K562 (cell line): ENCODE results near the gene ABHD16A. TPM values are rescaled to one million over a fixed set of nuclear protein-coding genes. Genes with fewer than 3 reads are reported as not detected.

ENCODE experiments used
- ATF1 ChIP-seq, 2 experiments: fragments of 450-650 bp in 1 of 2; IDR thresholded peaks; 2 replicates each; pipeline ENCODE4 v1.6.1; 2016; ENCODE audit warnings: missing compliant biosample characterization in 1 of 2, missing genetic modification characterization in 1 of 2
- CXXC5 ChIP-seq: fragments of 250-450 bp; sonication (Bioruptor Pico); IDR thresholded peaks from 2 replicates; pipeline ENCODE4 v1.8.0; 2022; ENCODE audit warnings: inconsistent platforms, mild to moderate bottlenecking, moderate library complexity
- DEAF1 ChIP-seq: fragments of 450-650 bp; formaldehyde crosslinking; IDR thresholded peaks from 2 replicates; pipeline ENCODE4 v1.4.0; 2020; ENCODE audit warnings: mild to moderate bottlenecking, moderate library complexity
- DNMT1 ChIP-seq: fragments of 450-650 bp; IDR thresholded peaks from 2 replicates; pipeline ENCODE4 v1.6.1; 2016; ENCODE audit warnings: antibody characterized with exemption, mild to moderate bottlenecking
- FOSL1 ChIP-seq: fragments of 200-800 bp; sonication (Bioruptor generic); conservative IDR thresholded peaks from 2 replicates; pipeline ENCODE4 v1.6.1; 2016; ENCODE audit warnings: missing genetic modification characterization, missing compliant biosample characterization
- HBP1 ChIP-seq: fragments of 450-650 bp; formaldehyde crosslinking; IDR thresholded peaks from 2 replicates; pipeline ENCODE4 v1.4.0; 2022; ENCODE audit warnings: missing genetic modification characterization
- MTF1 ChIP-seq: fragments of 250-450 bp; sonication (Bioruptor Pico); IDR thresholded peaks from 2 replicates; pipeline ENCODE4 v1.9.0; 2021; ENCODE audit warnings: moderate library complexity, mild to moderate bottlenecking, inconsistent platforms, borderline replicate concordance
- NR2F6 ChIP-seq: fragments of 450-650 bp; formaldehyde crosslinking; IDR thresholded peaks from 2 replicates; pipeline ENCODE4 v1.4.0; 2020; ENCODE audit warnings: mild to moderate bottlenecking
- PCBP2 ChIP-seq: fragments of 200-400 bp; formaldehyde crosslinking; IDR thresholded peaks from 2 replicates; pipeline ENCODE4 v1.6.1; 2018; ENCODE audit warnings: low read length, low read depth, mild to moderate bottlenecking, moderate library complexity; ENCODE audit not compliant: poor library complexity, severe bottlenecking
- SIN3A ChIP-seq, 2 experiments: fragments of 150-350 bp in 1 of 2; IDR thresholded peaks; 2 replicates each; pipeline ENCODE4 v1.6.1; 2011 to 2016; ENCODE audit warnings: borderline replicate concordance in 2 of 2, low read depth in 2 of 2, low read length in 2 of 2, mild to moderate bottlenecking in 2 of 2, moderate library complexity in 2 of 2; ENCODE audit not compliant: control insufficient read depth in 1 of 2
- SMAD4 ChIP-seq: fragments of 250-450 bp; sonication (Bioruptor Pico); conservative IDR thresholded peaks from 2 replicates; pipeline ENCODE4 v1.8.0; 2021; ENCODE audit warnings: inconsistent platforms, mild to moderate bottlenecking, moderate library complexity
- TAF15 ChIP-seq: fragments of 200-400 bp; formaldehyde crosslinking; IDR thresholded peaks from 2 replicates; pipeline ENCODE4 v1.6.1; 2017; ENCODE audit warnings: mild to moderate bottlenecking, low read depth, low read length, moderate library complexity
- TCF15 ChIP-seq: fragments of 250-450 bp; sonication (Bioruptor Pico); IDR thresholded peaks from 2 replicates; pipeline ENCODE4 v1.8.0; 2022; ENCODE audit warnings: moderate library complexity, mild to moderate bottlenecking, inconsistent platforms
- TEAD1 ChIP-seq, 2 experiments: fragments of 450-650 bp in 1 of 2; sonication (generic) in 1 of 2; formaldehyde crosslinking; IDR thresholded peaks; 2 replicates each; pipeline versions ENCODE4 v1.4.0 to v1.8.0; 2020 to 2022; ENCODE audit warnings: mild to moderate bottlenecking in 2 of 2, missing genetic modification reagents in 1 of 2
- THAP7 ChIP-seq: fragments of 250-450 bp; sonication (Bioruptor Pico); IDR thresholded peaks from 2 replicates; pipeline ENCODE4 v1.5.0; 2021
- TOE1 ChIP-seq, 2 experiments: fragments of 450-650 bp in 1 of 2; sonication (generic) in 1 of 2; formaldehyde crosslinking in 1 of 2; IDR thresholded peaks; 2 replicates each; pipeline versions ENCODE4 v1.7.1 to v1.8.0; 2016 to 2022; ENCODE audit warnings: borderline replicate concordance in 2 of 2, mild to moderate bottlenecking in 2 of 2, antibody characterized with exemption in 1 of 2, inconsistent platforms in 1 of 2, low read depth in 1 of 2, missing genetic modification reagents in 1 of 2, moderate library complexity in 1 of 2
- TRIM25 ChIP-seq: fragments of 450-650 bp; IDR thresholded peaks from 2 replicates; pipeline ENCODE4 v1.7.0; 2016; ENCODE audit warnings: borderline replicate concordance
- TRIM28 ChIP-seq: fragments of 450-650 bp; IDR thresholded peaks from 2 replicates; pipeline ENCODE4 v1.6.1; 2017
- ZNF212 ChIP-seq: fragments of 450-650 bp; formaldehyde crosslinking; IDR thresholded peaks from 2 replicates; pipeline ENCODE4 v1.4.0; 2020; ENCODE audit warnings: mild to moderate bottlenecking
- ZNF282 ChIP-seq: sonication (generic); formaldehyde crosslinking; IDR thresholded peaks from 2 replicates; pipeline ENCODE4 v1.8.1; 2023; ENCODE audit warnings: missing genetic modification reagents
- ZNF778 ChIP-seq: fragments of 450-650 bp; formaldehyde crosslinking; IDR thresholded peaks from 2 replicates; pipeline ENCODE4 v1.4.0; 2020; ENCODE audit warnings: mild to moderate bottlenecking, moderate library complexity
- polyA plus RNA-seq, 8 experiments: library from polyadenylated mRNA; depleted of rRNA in 4 of 8; stranded (reverse) in 5 of 8; unstranded in 3 of 8; fragments of >200 nt; fragmentation: Nextera tagmentation in 2 of 8; fragmentation: Illumina TruSeq in 1 of 8; extraction: Ambion mirVana in 2 of 8; extraction: Trizol in 1 of 8; gene quantifications; 2 replicates each; pipeline versions ENCODE4 v1.2.1 to v1.2.3, GENCODE V29; 2011 to 2014; ENCODE audit warnings: inconsistent platforms in 1 of 8, missing spikeins in 1 of 8
- total RNA-seq, 7 experiments: library from RNA; depleted of rRNA in 6 of 7; stranded (reverse); fragments of >200 nt in 6 of 7; fragmentation: Illumina TruSeq in 2 of 7; extraction: Trizol in 2 of 7; gene quantifications; 2 replicates each; pipeline versions ENCODE4 v1.2.1 to v1.2.3, GENCODE V29; 2011 to 2021; ENCODE audit warnings: low replicate concordance in 1 of 7

The ABHD16A gene
- total and polyA plus RNA-seq, 9 of the 15 experiments (the other 6 are each of a cell fraction or from before 2014, with no cell fraction given), result 25.8 to 120 (median 81.6) TPM

GRCh38 chr6:31651602-31652191 lies 51.4 kb downstream of the ABHD16A start (continued):
- TF ChIP-seq TOE1 (IDR thresholded peaks at IDR 0.05; ENCODE audit: borderline replicate concordance) (no peak), TOE1 (CRISPR knock-in tag; IDR thresholded peaks at IDR 0.05; ENCODE audit: borderline replicate concordance, low read depth) (peak; percentile 81; the same call in 1 of the 2 replicates), DNMT1 (peak; percentile 42; the same call in 1 of the 2 replicates), TCF15 (CRISPR knock-in tag) (0 out of 2 replicates have a peak, but pooled peaks have one; percentile 20), MTF1 (CRISPR knock-in tag) (no peak), SMAD4 (CRISPR knock-in tag) (no peak), HBP1 (CRISPR knock-in tag) (no peak; the same call in 1 of the 2 replicates), ZNF212 (CRISPR knock-in tag) (no peak), FOSL1 (no peak), ZNF778 (CRISPR knock-in tag) (no peak), ATF1 (CRISPR knock-in tag; IDR thresholded peaks at IDR 0.05) (no peak), ATF1 (tag; IDR thresholded peaks at IDR 0.05) (no peak), SIN3A (IDR thresholded peaks at IDR 0.05; ENCODE audit: borderline replicate concordance in 2 of 2, control insufficient read depth in 1 of 2, low read depth in 2 of 2, low read length in 2 of 2) (peak in 1 of 2 experiments; percentile 90; a peak in 2 of 4 replicates), CXXC5 (CRISPR knock-in tag) (no peak; the same call in none of the 2 replicates), TRIM28 (no peak), TRIM25 (no peak), NR2F6 (CRISPR knock-in tag) (0 out of 2 replicates have a peak, but pooled peaks have one; percentile 19), TAF15 (no peak; the same call in 1 of the 2 replicates), TEAD1 (CRISPR knock-in tag; IDR thresholded peaks at IDR 0.05) (0 out of 4 replicates have a peak, but pooled peaks of 1 of the 2 experiments have one; percentile 6), ZNF282 (no peak), PCBP2 (no peak), DEAF1 (no peak), THAP7 (no peak)
